Calu3 (cell line): Measurements from ENCODE around the gene HHAT. TPM values are rescaled to one million over a fixed set of nuclear protein-coding genes. Genes with fewer than 3 reads are reported as not detected.

Experiments used
- BruUV-seq: library from RNA; stranded (reverse); fragments of 400-500 nt; replicated peaks from 2 replicates; lab custom pipeline; 2021; lab: Mats Ljungman, UMichigan
- CTCF ChIA-PET: fragments of 300-600 bp; sonication (Branson Sonifier 250); formaldehyde crosslinking; loops from one replicate; lab custom pipeline; 2022; ENCODE audit warnings: antibody characterized with exemption; lab: Charles Lee
- DNase-seq: peaks from one replicate; pipeline ENCODE4 v3.0.0; 2022
- H3K27ac Mint-ChIP-seq: one replicate; pipeline ENCODE4 v1.8.0; 2022; ENCODE audit warnings: mixed read lengths; ENCODE audit not compliant: unreplicated experiment
- H3K27me3 Mint-ChIP-seq: one replicate; pipeline ENCODE4 v1.8.0; 2022; ENCODE audit warnings: mixed read lengths; ENCODE audit not compliant: unreplicated experiment
- H3K36me3 Mint-ChIP-seq: one replicate; pipeline ENCODE4 v1.8.0; 2022; ENCODE audit warnings: mild to moderate bottlenecking, moderate library complexity, mixed read lengths; ENCODE audit not compliant: insufficient read depth, unreplicated experiment
- H3K4me1 Mint-ChIP-seq: one replicate; pipeline ENCODE4 v1.8.0; 2022; ENCODE audit warnings: mild to moderate bottlenecking, low read depth, mixed read lengths; ENCODE audit not compliant: unreplicated experiment
- H3K4me3 Mint-ChIP-seq: one replicate; pipeline ENCODE4 v1.8.0; 2022; ENCODE audit warnings: mild to moderate bottlenecking, low read depth, moderate library complexity, mixed read lengths; ENCODE audit not compliant: unreplicated experiment
- H3K9me3 Mint-ChIP-seq: one replicate; pipeline ENCODE4 v1.8.0; 2022; ENCODE audit warnings: low read depth, mixed read lengths; ENCODE audit not compliant: unreplicated experiment
- CTCF ChIP-seq: fragments of 200-600 bp; IDR thresholded peaks from one replicate; pipeline ENCODE4 v1.8.0; 2022; ENCODE audit warnings: antibody characterized with exemption; ENCODE audit not compliant: unreplicated experiment
- intact Hi-C: fragments of 100-400 bp; cut with micrococcal nuclease; formaldehyde crosslinking; loops from one replicate; pipeline ENCODE4 v1.10.0; 2022; ENCODE audit not compliant: unreplicated experiment
- total RNA-seq: library from RNA; stranded (reverse); gene quantifications from 2 replicates; pipeline ENCODE4 v1.2.3, GENCODE V29; 2022

HHAT gene
- total RNA-seq, 1 experiment from 2014 or later, result 5.8 TPM

GRCh38 chr1:210523830-210524229 is 195.1 kb downstream of the HHAT start:
- TF ChIP-seq CTCF, result no peak
- no TSS peak for BruUV-seq

GRCh38 chr1:210525716-210526454 is 197.2 kb downstream of the HHAT start:
- Mint-ChIP-seq H3K27ac (no peak overlapping the region), H3K27me3 (peaks cover 13% of the 10 kb centered on the region), H3K4me1 (no peaks in the 10 kb centered on the region), H3K9me3 (peaks cover 7% of the 10 kb centered on the region), H3K4me3 (no peak overlapping the region), H3K36me3 (no peaks in the 10 kb centered on the region)
- CTCF ChIA-PET, result interaction anchor here (0.7 to 0.9 kb wide), 2 partner anchors 10 to 234 kb away, joined by 3 read pairs; no protein-coding TSS in a partner anchor
- intact Hi-C loops, result no loop called here
- TF ChIP-seq CTCF, result no peak
- no peak for DNase-seq
- BruUV-seq, result no TSS peak

More at GRCh38 chr1:210523830-210524229, 195.1 kb downstream of the HHAT start:
- no peak overlapping the region for H3K4me3 Mint-ChIP-seq
- no peak for DNase-seq
- CTCF ChIA-PET, result no interaction called here
- H3K36me3 Mint-ChIP-seq, result no peaks in the 10 kb centered on the region
- H3K27me3 Mint-ChIP-seq, result peaks cover 13% of the 10 kb centered on the region
- no peak overlapping the region for H3K27ac Mint-ChIP-seq
- no peaks in the 10 kb centered on the region for H3K4me1 Mint-ChIP-seq
- H3K9me3 Mint-ChIP-seq, result peaks cover 7% of the 10 kb centered on the region
- intact Hi-C loops, result no loop called here

GRCh38 chr1:210527091-210527490 is 198.4 kb downstream of the HHAT start:
- Mint-ChIP-seq H3K4me1 (no peaks in the 10 kb centered on the region), H3K36me3 (no peaks in the 10 kb centered on the region), H3K27me3 (peaks cover 13% of the 10 kb centered on the region), H3K9me3 (peaks cover 7% of the 10 kb centered on the region), H3K4me3 (no peak overlapping the region), H3K27ac (no peak overlapping the region)
- BruUV-seq, result no TSS peak
- no peak for DNase-seq
- intact Hi-C loops, result no loop called here
- CTCF ChIA-PET, result no interaction called here
- TF ChIP-seq CTCF, result no peak

GRCh38 chr1:210531475-210532222 is 202.9 kb downstream of the HHAT start:
- BruUV-seq, result no TSS peak
- intact Hi-C loops, result no loop called here
- Mint-ChIP-seq H3K4me3 (no peak overlapping the region), H3K4me1 (no peaks in the 10 kb centered on the region), H3K27me3 (peaks cover 4% of the 10 kb centered on the region), H3K9me3 (peaks cover 2% of the 10 kb centered on the region), H3K27ac (no peak overlapping the region), H3K36me3 (no peaks in the 10 kb centered on the region)
- DNase-seq, result no peak
- no peak for TF ChIP-seq CTCF
- CTCF ChIA-PET, result no interaction called here
